ENCODE results near the gene MOV10L1.
"Not testable (repeated sequence)": the region's sequence is repeated elsewhere in the genome, so short reads cannot be mapped to it uniquely, and the experiment has no call there.

The MOV10L1 gene

GRCh38 chr22:50204571-50204970 lies 114.8 kb downstream of the MOV10L1 start:
- no peak for DNase-seq (ENCODE audit: low read depth)
- no peak overlapping the region for H3K4me3 ChIP-seq (ENCODE audit: low read depth, low read length)
- TF ChIP-seq POLR2A (IDR thresholded peaks at IDR 0.05; ENCODE audit: extremely low read depth, insufficient read length): no peak
- no peak for TF ChIP-seq CTCF (IDR thresholded peaks at IDR 0.05; ENCODE audit: low read depth, low read length)
- no peak for TF ChIP-seq MAX (IDR thresholded peaks at IDR 0.05; ENCODE audit: low read depth, low read length)
- no peak for TF ChIP-seq MYC (IDR thresholded peaks at IDR 0.05; ENCODE audit: low read depth, low read length)

GRCh38 chr22:50204998-50205397 lies 115.2 kb downstream of the MOV10L1 start:
- not testable (repeated sequence) for H3K4me3 ChIP-seq (ENCODE audit: low read depth, low read length); DNase-seq (ENCODE audit: low read depth)

- H3K4me3 ChIP-seq (ENCODE audit: low read depth, low read length): no peak overlapping the region
- no peak for DNase-seq (ENCODE audit: low read depth)
- TF ChIP-seq CTCF (IDR thresholded peaks at IDR 0.05; ENCODE audit: low read depth, low read length) (no peak), MYC (IDR thresholded peaks at IDR 0.05; ENCODE audit: low read depth, low read length) (no peak)
These were observed 116.2 kb downstream of the MOV10L1 start for GRCh38 chr22:50205781-50206569.

GRCh38 chr22:50206599-50206998 lies 116.8 kb downstream of the MOV10L1 start:
- peak; percentile 64 for DNase-seq (ENCODE audit: low read depth)
- no peak overlapping the region for H3K4me3 ChIP-seq (ENCODE audit: low read depth, low read length)
- TF ChIP-seq MAX (IDR thresholded peaks at IDR 0.05; ENCODE audit: low read depth, low read length) (no peak), MYC (IDR thresholded peaks at IDR 0.05; ENCODE audit: low read depth, low read length) (no peak), POLR2A (IDR thresholded peaks at IDR 0.05; ENCODE audit: extremely low read depth, insufficient read length) (no peak), CTCF (IDR thresholded peaks at IDR 0.05; ENCODE audit: low read depth, low read length) (peak; percentile 57)

GRCh38 chr22:50207383-50208140 lies 117.8 kb downstream of the MOV10L1 start:
- DNase-seq (ENCODE audit: low read depth): no peak
- TF ChIP-seq CTCF (IDR thresholded peaks at IDR 0.05; ENCODE audit: low read depth, low read length) (no peak), MYC (IDR thresholded peaks at IDR 0.05; ENCODE audit: low read depth, low read length) (no peak), POLR2A (IDR thresholded peaks at IDR 0.05; ENCODE audit: extremely low read depth, insufficient read length) (no peak), MAX (IDR thresholded peaks at IDR 0.05; ENCODE audit: low read depth, low read length) (no peak)
- H3K4me3 ChIP-seq (ENCODE audit: low read depth, low read length): no peak overlapping the region

- TF ChIP-seq CTCF (IDR thresholded peaks at IDR 0.05; ENCODE audit: low read depth, low read length) (no peak), POLR2A (IDR thresholded peaks at IDR 0.05; ENCODE audit: extremely low read depth, insufficient read length) (no peak), MYC (IDR thresholded peaks at IDR 0.05; ENCODE audit: low read depth, low read length) (no peak), MAX (IDR thresholded peaks at IDR 0.05; ENCODE audit: low read depth, low read length) (no peak)
- DNase-seq (ENCODE audit: low read depth): no peak
- no peak overlapping the region for H3K4me3 ChIP-seq (ENCODE audit: low read depth, low read length)
These were observed 118.7 kb downstream of the MOV10L1 start for GRCh38 chr22:50208430-50208938.
